Suppressor macrophage (primary cell): ENCODE data around the gene NOL11.
"Not testable (repeated sequence)": the region's sequence is repeated elsewhere in the genome, so short reads cannot be mapped to it uniquely, and the experiment has no call there.

Experiments used
- DNase-seq, 4 experiments: peaks; one replicate each; pipeline ENCODE4 v3.0.0-alpha.2; 2020 to 2022
- total RNA-seq, 17 experiments: gene quantifications; one replicate each; lab custom pipeline; 2026; ENCODE audit warnings: mixed read lengths in 6 of 17, inconsistent platforms in 3 of 17; lab: John Stamatoyannopoulos, UW

NOL11 gene
- total RNA-seq, result 12.8 to 51.9 (median 32.4) reads per million in 17 experiments

DNA sequence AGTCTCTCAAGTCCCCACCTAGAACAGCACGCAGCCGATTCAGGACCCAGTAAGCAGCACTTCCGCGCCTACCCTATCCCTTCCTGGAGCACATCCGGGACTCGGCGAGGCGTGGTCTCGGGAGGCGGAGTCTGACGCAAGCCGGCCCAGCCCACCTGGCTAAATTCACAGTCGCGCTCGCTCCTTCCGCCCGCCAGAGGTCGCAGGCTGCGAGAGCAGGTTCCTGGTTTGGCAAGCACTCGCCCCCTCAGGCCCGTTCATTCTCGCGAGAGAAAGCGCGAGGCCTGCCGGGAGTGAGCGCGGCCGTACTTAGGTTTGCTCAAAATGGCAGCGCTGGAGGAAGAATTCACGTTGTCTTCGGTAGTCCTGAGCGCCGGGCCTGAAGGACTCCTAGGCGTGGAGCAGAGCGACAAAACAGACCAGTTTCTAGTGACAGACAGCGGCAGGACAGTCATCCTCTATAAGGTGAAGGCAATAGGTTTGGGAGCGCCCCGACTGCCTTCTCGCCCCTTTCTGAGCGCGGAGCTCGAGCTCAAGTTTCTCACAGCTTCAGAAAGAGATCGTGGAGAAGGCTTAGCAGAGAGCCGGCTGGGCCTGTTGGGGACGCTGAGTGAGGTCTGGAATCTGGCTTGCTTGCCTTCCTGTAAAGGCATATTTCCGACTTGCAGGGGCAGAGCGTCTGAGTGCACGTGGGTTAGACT lies at the start of gene NOL11:
Gene NOL11 (plus strand): TSS at position 313 of the 701 bp plus-strand sequence. CDS start 12 bp downstream, at position 325.
- DNase-seq, result peak; percentile 99 to 100 (median 100)

DNA sequence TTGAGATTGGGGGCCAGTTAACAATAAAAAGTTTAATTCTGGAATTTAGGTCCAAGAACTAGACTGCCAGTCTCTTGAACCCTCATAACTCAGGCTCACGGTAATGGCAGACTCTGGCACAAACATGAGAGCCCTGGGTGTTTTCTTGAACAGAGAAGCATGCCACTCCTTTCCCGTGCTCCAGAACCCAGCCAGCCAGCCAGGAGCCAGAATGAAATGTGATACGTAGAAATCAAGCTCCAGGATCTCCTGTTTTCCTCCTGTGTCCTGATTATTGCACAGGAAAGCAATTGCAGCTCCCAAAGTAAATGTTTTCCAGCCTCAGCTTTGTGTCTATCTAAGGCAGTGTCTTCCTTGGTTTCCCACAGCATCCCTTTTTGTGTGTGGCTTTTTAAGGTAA lies 46.2 kb upstream of the NOL11 start:
- no peak for DNase-seq

DNA sequence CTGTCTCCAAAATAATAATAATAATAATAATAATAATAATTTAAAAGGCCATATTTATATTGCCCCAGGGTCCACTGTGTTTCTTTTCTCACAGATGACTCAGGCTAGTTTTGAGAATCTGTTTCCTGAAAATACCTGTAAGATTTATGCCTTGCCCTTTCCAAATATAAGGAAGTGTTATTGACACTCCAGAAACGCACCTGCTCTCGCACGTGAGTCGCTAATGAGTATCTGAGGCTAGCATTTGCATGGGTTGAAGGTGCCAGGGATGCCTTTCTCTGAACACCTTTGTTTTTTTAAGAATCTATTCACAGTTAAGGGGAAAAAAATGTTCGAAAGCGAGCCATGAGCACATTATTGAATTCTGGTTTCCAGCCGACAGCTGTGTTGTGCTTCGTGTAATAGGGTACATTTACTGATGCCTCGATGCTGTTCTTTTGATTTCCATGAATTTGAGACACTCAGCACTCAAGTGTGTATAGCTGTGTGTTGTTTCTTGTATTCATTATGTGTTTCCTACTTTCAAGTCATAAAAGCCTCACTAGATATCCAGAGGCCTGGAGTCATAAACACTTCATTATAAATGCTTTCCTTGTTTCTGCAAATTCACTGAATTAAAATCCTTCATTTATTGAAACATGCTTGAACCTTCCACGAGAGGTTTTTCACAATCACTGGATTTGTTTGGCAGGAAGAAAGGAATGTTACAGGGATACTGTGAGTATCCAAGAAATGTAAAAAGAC lies 45.0 kb upstream of the NOL11 start:
- no peak for DNase-seq

DNA sequence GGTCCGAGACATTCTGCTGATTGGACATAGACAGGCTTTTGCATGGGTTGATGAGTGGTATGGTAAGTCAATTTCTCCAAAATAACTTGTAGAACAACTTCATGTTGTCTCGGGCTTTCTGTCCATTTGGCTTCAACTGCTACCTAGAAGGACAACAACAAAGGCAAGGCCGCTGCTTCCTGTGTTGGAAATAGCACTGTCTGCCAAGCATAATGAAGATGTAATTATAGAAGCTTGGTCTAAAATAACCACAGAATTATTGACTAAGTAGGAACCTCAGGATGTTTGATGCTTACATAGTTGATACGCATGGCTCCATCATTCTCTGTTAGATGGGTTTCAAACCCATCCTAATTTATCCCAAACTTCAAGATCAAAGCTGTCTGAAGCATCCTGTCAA lies 42.3 kb upstream of the NOL11 start:
- no peak for DNase-seq

DNA sequence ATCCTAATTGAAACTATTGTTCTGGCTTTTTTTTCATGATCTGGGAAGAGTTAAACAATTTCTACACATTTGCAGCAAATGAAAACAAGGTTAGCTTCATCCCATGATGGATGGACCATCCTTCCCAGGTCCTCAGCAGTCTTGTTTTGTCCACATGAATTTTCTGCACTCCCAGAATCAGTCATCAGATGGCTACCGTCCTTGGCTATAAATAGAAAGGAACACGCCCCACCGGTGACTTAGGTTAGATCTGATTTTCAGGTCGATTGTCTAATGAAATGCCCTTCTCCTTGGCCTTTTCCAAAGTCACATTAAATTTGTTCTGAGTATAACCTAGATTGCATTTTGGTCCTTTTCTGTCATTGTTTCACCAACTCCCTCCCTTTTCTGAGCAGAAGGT lies 41.4 kb upstream of the NOL11 start:
- no peak for DNase-seq

DNA sequence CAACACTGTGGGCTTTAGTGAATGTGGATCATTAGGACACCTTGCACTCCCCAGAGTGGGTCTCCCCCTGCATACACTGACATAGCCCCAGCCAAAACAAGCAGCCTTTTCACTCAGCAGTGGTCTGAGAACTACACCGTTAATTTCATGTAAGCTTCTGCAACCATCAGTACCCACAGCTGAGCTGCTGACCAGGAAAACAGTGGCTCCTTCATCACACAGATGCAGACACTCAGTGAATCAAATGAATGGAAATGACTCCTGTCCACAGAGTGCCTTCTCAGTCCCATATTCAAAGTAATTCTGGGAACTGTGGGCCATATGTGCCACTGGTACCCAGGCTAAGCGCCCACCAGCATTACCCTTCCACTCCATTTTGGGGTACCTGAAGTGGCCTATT lies 39.3 kb upstream of the NOL11 start:
- no peak for DNase-seq

DNA sequence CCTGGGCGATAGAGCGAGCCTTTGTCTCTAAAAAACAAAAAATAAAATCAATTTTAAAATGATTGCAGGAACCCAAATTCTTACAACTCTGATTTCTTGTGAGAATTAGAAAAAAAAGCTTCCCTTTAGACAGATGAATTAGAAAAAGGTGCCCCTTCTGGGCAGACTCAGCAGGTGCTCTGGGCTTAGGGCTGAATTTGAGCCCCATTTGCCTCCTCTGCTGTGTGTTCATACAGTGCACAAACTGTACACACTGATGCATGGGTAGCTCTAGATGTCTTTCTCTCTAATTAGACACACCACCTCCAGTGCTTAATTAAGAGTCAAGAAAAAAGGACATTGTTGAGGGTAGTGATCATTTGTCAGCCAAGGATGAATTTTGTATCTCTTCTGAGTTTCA lies 38.5 kb upstream of the NOL11 start:
- DNase-seq, result no peak

DNA sequence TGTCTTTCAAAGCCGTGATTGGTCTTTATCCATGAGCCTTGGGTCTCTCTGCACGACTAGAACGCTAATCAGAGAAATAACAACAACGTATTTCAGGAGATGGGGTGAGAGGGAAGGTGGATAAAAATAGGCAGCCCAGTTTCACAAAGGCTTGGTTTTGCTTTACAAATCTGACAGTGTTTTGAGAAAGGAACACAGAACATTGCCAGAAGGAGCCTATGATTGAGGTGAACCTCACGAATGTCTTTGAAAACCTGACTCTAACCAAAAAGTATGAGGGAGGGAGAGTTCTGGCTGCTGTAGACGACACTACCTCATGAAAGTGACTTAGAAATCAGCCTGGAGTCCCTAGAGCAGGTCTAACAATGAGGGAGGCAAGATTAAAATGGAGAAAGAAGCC lies 38.0 kb upstream of the NOL11 start:
- no peak for DNase-seq

DNA sequence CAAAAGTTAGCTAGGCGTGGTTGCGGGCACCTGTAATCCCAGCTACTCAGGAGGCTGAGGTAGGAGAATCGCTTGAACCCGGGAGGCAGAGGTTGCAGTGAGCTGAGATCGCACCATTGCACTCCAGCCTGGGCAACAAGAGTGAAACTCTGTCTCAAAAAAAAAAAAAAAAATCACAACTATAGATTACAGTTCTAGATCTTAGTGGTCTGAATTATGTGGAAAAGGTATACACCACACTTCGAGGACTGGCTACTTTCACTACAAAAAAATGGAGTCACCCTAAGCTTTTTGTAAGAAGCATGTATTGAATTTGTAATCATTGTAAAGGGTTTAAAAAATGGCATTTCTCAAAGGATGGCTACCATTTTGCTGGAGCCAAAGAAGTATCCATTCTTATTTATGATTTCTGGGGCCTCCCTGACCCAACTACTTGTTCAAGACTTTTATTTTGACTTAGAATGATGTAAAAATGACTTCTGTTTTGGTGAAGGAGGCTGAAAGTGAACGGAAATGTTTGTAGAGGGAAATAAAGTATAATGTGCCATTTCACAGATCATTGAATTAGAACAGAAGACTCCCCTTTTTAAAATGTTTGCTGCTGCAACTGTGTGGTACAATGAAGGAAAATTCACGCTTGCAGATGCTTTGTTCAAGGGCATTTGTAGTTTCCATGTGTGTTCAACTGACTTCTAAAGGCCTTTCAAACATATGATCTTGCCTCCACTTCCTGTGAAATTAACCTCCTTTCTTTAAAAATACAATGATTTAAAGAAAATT lies 37.1 kb upstream of the NOL11 start:
- DNase-seq, result no peak

DNA sequence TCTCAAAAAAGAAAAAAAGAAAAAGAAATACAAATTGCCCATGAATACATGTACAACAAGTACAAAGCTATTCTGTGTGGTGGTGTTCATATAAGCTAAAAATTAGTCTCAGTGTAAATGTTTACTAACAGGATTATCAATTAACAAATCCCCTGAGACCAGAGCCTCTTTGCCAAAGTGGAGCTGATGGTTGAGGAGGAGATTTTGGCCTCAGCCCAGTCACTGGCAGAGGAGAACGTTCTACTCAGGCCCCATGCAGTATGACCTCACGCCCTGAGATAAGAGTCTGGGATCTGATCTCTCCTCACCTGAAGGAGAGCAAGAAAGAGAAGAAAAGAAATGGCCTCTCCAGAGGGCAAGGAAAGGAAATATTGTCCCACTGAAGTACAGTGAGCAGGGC lies 35.5 kb upstream of the NOL11 start:
- DNase-seq, result no peak

DNA sequence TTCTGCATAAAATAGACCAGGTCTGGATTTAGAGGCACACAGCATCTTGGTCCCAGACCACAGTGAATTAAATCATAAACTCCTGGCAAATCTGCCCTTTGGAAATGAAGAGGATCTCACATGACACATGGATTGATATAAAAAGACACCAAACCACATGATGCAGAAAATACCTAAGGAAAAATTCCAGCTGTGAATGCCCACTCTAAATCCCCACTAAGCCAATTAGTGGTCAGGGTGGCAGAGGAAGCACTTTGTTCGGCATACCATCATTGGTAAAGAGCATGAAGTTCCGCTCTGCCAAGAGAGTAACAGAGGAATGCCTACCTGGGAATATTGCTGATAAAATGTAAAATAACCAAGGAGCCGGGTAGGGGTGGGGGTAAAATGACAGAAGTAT lies 32.4 kb upstream of the NOL11 start:
- DNase-seq, result no peak

DNA sequence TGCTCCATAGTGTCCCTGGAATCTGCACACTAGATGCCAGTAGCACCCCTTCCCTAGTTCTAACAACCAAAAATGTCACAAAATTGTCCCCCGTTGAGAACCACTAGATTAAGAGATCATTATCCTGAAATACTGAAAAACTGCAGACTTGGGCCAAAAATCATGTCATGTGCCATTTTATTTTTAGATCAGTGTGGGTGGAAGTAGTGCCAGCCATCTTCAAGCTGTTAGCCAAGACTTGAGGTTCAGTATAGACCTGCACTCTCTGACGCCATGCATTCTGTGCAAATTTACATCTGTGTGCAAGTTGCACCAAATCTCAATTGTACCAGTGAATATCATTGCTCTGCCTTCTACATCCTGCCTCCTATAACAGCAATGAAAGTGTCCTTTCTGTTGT lies 31.5 kb upstream of the NOL11 start:
- DNase-seq, result peak; percentile 13 to 63 (median 49)

DNA sequence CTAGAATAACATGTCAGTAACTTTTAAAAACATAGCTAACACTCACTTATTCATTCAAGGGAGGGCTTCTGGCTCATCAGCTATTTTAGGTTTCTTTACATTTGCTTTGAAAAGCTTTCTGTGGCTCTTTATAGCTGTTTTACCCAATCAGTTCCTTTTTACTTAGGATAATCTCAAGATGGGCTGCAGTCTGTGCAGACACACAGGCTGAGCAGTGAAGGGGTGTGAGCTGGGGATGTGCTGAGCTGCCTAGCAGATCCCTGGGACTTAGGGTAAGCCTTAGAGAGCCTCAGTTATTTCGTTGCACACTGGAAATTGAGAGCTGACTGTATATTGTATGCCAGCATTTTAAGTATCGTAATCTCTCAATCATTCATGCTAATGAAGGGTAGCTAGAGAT lies 30.2 kb upstream of the NOL11 start:
- no peak for DNase-seq

DNA sequence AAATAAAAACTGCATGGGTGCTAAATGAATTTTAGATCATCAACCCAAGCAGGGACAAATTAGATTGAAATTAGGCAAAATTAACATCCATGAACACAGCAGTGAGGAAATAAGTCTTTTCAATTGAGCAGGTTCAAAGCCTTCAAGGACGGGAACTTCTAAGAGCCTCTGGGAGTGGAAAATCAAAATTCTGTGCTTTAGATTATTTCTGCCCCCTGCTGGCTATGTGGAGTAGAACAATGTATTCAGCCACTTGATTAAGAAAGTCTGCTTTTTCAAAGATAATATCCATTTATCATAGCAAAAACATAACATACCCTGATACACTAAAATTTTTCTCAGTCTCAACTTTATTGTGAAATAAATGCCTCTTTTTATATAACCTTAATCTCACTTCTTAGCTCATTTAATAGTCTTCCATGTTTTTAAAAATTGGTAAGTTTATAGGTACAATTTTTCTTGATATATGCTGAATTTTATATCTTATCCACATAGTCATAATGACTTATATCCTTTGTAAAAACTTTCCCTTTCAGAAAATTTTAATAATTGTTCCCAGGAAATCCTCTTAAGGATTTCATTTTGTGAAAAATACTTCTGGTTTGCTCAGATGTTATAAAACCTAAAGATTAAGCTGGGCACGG lies 28.1 kb upstream of the NOL11 start:
- DNase-seq, result peak; percentile 71 to 86 (median 79)

DNA sequence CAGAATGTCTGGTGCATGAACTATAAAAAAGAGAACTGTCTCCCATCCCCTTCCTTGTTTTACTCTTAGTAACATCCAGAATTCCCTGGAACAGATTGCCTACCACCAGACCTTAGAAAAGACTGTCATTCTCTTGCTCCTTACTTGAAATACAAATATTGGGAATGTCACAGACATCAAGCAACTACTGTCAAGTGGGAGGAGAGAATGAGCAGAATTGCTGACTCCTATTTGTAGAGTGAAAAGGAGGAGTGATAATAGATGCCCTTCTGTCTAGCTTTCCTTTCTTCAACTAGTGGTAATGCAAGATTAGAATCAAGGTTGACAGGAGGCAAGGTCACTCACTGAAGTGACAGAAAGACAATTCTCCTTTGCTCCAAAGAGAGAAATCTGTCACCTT lies 23.9 kb upstream of the NOL11 start:
- no peak for DNase-seq

DNA sequence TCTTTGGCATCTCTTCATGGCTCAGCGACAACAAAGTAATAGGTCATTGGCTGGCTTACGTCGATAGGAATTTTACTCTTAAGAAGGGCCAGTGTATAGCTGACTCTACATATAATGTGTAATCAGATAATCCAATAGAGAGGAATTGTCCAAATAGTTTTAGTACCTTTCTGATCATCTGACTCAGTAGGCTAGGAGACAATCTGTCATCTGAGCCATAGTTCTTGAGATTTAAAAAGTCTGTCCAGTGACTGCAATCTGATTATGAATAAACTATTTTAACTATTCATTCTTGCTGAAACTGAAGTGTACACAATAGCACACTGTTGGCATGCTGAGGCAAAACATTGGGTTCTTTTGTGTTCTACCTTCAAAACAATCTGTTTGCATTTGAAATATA lies 21.4 kb upstream of the NOL11 start:
- DNase-seq, result no peak

DNA sequence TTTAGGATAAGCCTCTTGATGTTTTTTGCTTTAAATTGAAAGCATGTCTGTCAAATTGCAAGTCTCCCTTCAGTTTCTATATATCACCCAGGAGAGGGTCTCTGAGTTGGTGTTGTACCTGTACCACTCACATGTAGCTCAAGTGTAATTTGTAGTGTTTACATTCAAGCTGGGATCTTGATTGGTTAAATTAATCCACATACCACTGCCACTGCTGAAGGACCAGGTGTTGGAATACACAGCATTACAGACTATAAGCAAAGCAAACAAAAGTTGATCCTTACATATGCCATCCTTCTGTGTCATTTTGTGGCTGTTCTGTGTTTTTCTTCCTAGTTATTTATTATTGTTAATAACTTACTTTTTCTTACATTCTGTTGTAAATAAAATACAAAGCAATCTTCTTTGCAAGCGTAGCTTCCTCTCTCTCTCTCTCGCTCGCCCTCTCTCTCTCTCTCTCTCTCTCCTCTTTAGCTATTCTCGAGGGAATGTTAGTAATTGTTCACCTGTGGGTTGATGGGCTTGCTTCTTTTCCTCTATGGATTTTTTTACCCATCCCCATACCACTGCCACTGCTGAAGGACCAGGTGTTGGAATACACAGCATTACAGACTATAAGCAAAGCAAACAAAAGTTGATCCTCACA lies 20.8 kb upstream of the NOL11 start:
- no peak for DNase-seq

DNA sequence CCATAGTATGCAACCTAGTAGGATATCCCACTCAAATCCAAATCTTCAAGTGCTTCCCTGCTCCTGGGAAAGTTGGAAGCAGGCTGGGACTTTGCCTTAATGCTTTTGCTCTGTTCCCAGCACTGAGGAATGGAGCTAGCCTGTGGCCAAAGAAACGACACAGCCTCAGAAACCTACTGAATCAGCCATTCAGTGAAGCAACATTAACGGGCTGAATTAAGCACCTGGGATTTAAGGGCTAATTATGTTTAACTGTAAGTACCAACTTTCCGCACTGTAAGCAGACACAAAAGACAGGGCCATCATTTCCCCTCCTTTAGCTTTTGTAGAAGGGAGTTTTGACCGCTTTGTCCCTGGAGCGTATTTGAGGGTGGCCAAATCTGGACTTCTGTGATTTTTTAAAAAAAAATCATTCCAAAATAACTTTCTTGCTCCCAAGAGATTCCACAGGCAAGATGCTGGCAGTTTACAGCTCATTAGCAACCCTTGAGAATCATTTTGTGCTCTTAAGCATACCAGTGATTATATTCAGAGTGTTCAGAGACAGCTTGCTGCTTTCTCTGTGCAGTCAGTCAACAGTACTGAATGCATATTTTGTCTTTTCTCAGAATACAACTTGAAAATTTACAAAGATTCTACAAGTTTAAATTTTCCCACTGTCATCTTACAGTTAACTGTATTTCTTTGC lies 17.6 kb upstream of the NOL11 start:
- no peak for DNase-seq

DNA sequence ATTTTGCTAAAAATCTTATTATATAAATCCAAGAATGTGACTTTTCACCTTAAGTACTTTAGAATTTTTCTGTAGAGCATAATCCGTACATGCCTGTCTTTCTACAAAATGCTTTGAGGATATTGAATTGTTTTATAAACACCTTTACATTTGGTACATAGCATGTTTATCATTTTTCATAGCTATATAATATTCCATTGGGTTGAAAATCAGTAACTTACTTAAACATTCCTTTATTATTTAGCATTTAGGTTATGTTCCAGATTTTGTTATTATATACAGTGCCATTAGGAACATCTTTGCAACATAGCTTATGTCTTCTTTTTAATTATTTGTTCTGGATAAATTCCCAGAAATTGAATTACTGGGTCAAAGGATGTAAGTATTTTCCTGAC lies 17.0 kb upstream of the NOL11 start:
- DNase-seq, result no peak

DNA sequence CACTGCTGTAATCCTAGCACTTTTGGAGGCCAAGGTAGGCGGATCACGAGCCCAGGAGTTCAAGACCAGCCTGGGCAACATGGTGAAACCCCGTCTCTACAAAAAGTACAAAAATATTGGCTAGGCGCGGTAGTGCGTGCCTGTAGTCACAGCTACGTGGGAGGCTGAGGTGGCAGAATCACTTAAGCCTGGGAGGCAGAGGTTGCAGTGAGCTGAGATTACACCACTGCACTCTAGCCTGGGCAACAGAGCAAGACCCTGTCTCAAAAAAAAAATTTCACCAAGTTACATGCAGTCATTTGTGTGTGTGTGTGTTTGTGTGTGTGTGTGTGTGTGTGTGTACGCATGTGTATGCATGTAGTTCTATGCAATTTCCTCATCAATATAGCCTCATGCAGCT lies 14.9 kb upstream of the NOL11 start:
- DNase-seq, result not testable (repeated sequence)

DNA sequence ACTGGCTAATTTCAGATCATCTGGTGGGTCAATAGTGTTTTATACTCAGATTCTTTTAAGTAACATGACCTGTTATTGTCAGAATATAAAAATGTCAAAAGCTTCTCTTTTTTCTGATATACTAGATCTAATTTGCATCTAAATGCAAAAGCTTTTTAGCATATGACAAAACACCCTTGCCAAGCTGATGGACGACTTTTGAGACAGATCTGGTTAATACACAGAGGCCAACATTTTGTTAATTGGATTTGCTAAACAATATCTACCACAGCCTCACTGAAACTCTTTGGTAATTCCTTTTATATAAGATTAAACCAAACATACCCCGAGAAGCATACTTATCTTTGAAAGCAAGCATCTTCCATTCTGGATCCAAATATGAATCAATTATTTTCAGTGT lies 10.3 kb upstream of the NOL11 start:
- no peak for DNase-seq

DNA sequence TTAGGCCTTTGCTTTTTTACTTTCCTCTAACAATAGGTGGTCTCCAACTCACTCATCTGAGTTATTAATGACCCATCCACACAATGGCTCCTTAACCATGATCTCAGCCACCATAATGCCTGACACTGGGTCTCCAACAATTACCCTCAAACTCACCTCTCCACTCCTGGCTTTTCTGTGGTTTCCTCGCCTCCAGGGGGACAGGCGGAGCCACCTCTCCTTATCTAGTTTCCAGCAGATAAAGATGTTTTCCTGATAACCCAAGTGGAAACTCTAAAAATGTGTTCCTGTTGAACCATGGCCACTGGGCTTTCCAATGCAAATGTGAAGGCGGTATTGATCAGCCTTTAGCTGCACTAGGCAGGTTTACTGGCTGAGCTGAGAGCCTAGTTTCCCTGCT lies 9.4 kb upstream of the NOL11 start:
- no peak for DNase-seq
